ENCODE results near the gene TMEM40. TPM values are rescaled to one million over a fixed set of nuclear protein-coding genes. Genes with fewer than 3 reads are reported as not detected.

TMEM40 gene
- total and polyA plus RNA-seq, 2 donors = 2.3 to 7.0 TPM

DNA sequence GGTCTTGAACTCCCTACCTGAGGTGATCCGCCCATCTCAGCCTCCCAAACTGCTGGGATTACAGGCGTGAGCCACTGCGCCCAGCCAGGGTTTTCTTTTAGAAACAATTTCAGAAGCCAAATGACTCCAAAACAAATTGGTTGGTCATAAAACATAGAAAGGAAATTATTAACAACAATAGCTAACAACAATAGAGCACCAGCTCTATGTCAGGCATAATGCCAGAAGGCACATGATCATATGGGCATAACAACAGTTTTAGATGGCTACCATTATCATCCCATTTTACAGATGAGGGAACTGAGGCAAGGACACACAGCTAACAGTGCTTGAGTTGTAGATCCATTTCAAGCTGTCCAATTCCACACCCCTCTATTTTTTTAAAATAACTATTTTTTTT is 73.0 kb downstream of the TMEM40 start:
- Histone ChIP-seq H3K4me3 (ENCODE audit: low read depth, low read length) (no peak overlapping the region), H3K36me3 (ENCODE audit: insufficient read depth) (no peaks in the 10 kb centered on the region), H3K27ac (ENCODE audit: low read depth) (no peak overlapping the region), H3K4me1 (ENCODE audit: insufficient read depth) (no peaks in the 10 kb centered on the region)
- DNase-seq (ENCODE audit: extremely low spot score) = no peak
- WGBS = 85% methylated on average over 3 of the region's 3 CpGs

Other genes with a start within 250 kb of the TMEM40 start
- not detected for gene MKRN2OS, start 213.8 kb downstream of the TMEM40 start, total RNA-seq
- gene MKRN2OS, start 213.8 kb downstream of the TMEM40 start, polyA plus RNA-seq = 0.33 TPM
- 33.6 TPM for gene MKRN2, start 202.2 kb downstream of the TMEM40 start, total RNA-seq
- 27.8 TPM for gene MKRN2, start 202.2 kb downstream of the TMEM40 start, polyA plus RNA-seq
- 107 TPM for gene RAF1, start 95.1 kb downstream of the TMEM40 start, total RNA-seq
- gene RAF1, start 95.1 kb downstream of the TMEM40 start, polyA plus RNA-seq = 69.5 TPM
- 10.7 TPM for gene CAND2, start 37.4 kb upstream of the TMEM40 start, total RNA-seq
- 10.8 TPM for gene CAND2, start 37.4 kb upstream of the TMEM40 start, polyA plus RNA-seq
- 2,355 TPM for gene RPL32, start 82.3 kb upstream of the TMEM40 start, total RNA-seq
- 2,449 TPM for gene RPL32, start 82.3 kb upstream of the TMEM40 start, polyA plus RNA-seq

All from urinary bladder (tissue), 4 donors.